GM10266 (cell line): ENCODE results near the gene MAP1B.

Source experiments
- DNase-seq: peaks from one replicate; pipeline ENCODE4 v3.0.0; 2012; ENCODE audit errors: extremely low spot score
- TF ChIP-seq, protein P1 (sequence below): IDR thresholded peaks from 2 replicates; pipeline ENCODE4 v1.5.1; 2012; ENCODE audit warnings: mild to moderate bottlenecking, low read depth; ENCODE audit not compliant: control insufficient read depth, insufficient read depth; ENCODE audit errors: missing control alignments

Gene MAP1B

DNA sequence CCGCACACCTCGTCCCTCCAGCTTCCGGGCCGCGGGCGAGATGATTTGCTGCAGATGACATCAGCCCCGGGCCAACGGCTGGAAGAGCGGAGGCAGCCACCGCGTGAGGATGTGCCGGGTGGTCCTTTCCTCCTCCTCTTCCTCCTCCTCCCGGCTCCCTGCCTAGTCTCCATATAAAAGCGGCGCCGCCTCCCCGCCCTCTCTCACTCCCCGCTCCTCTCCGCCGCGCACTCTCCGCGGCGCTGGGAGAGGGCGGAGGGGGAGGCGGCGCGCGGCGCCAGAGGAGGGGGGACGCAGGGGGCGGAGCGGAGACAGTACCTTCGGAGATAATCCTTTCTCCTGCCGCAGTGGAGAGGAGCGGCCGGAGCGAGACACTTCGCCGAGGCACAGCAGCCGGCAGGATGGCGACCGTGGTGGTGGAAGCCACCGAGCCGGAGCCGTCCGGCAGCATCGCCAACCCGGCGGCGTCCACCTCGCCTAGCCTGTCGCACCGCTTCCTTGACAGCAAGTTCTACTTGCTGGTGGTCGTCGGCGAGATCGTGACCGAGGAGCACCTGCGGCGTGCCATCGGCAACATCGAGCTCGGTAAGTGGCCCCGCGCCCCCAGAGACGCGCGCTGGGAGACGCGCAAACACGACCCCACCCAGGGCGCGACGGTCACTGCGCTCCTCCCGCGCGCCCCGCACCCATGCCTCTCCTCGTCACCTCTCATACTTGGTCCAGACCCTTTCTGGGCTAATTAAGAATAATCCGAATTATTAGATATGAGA is at the start of gene MAP1B:
Gene MAP1B, plus strand, starts transcription at position 345 of the 770 bp plus-strand sequence. Its CDS starts 57 bp downstream, at position 402.
- TF ChIP-seq, protein P1, sequence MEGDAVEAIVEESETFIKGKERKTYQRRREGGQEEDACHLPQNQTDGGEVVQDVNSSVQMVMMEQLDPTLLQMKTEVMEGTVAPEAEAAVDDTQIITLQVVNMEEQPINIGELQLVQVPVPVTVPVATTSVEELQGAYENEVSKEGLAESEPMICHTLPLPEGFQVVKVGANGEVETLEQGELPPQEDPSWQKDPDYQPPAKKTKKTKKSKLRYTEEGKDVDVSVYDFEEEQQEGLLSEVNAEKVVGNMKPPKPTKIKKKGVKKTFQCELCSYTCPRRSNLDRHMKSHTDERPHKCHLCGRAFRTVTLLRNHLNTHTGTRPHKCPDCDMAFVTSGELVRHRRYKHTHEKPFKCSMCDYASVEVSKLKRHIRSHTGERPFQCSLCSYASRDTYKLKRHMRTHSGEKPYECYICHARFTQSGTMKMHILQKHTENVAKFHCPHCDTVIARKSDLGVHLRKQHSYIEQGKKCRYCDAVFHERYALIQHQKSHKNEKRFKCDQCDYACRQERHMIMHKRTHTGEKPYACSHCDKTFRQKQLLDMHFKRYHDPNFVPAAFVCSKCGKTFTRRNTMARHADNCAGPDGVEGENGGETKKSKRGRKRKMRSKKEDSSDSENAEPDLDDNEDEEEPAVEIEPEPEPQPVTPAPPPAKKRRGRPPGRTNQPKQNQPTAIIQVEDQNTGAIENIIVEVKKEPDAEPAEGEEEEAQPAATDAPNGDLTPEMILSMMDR: no peak
- peak; percentile 51 for DNase-seq

GRCh38 chr5:72057816-72058215 is 49.5 kb upstream of the MAP1B start:
- no peak for DNase-seq

GRCh38 chr5:72063219-72063819 is 44.0 kb upstream of the MAP1B start:
- DNase-seq: no peak

More at GRCh38 chr5:72057816-72058215, 49.5 kb upstream of the MAP1B start:
- TF ChIP-seq, protein P1: no peak

GRCh38 chr5:72064801-72065570 is 42.3 kb upstream of the MAP1B start:
- DNase-seq: no peak

More at GRCh38 chr5:72063219-72063819, 44.0 kb upstream of the MAP1B start:
- TF ChIP-seq, protein P1: no peak

DNA sequence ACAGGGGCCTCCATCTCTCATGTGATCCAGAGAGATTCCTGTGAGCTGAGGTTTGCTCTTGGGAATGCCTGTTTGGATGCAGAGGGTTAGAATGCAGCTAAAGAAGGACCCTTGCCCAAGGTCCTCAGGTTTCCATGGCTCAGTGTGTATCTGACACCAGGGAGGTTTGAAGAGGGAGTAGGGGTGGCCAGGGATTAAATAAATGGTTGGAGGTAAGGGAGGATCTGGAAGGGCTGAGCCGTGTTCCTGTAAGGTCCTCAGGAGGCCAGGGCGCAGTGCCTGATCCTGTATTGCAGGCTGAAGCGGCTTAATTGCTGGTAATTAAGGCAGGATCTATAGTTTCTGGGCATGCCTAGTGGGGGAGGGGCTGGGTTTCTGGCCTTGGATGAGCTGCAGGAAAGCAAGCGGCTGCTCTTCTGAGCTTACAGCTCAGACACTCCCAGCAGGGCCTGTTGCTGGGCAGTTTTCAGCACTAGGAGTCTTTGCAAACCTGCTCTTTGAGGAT is 41.5 kb upstream of the MAP1B start:
- TF ChIP-seq, protein P1: no peak
- DNase-seq: no peak

More at GRCh38 chr5:72064801-72065570, 42.3 kb upstream of the MAP1B start:
- TF ChIP-seq, protein P1: no peak

DNA sequence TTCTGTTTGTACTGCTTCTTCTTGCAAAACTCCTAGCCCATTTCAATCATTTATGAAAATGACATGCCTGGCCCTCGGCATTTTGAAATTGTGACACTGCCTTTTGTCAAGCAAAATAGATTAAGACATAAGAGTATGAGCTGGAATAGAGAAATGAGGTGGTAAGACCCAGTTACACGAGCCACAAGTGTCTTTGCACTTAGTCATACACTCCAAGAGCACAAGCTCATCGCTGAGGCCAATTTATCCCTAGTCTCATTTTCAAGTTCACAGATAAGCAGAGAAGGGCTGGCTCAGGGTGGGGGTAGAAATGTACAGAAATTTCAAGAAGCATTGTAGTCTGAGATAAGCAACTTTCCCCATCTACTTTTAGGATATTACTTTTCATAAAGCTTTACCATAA is 40.6 kb upstream of the MAP1B start:
- TF ChIP-seq, protein P1: no peak
- DNase-seq: no peak
